A172 (cell line): Measurements from ENCODE around the gene GALNT7. TPM values are rescaled to one million over a fixed set of nuclear protein-coding genes. Genes with fewer than 3 reads are reported as not detected.
A peak's percentile ranks its signal among the peaks of the same experiment; 100 is the strongest.

ENCODE experiments used
- DNase-seq: peaks from one replicate; pipeline ENCODE4 v3.0.0-alpha.2; 2015; ENCODE audit warnings: low spot score
- total RNA-seq: library from RNA; depleted of rRNA; stranded (reverse); fragments of >200 nt; shearing (Covaris generic); gene quantifications from 2 replicates; pipeline ENCODE4 v1.2.3, GENCODE V29; 2014

GALNT7 gene
- total RNA-seq, 1 experiment from 2014 or later, result 43.2 TPM

GRCh38 chr4:173264684-173265185 is 96.1 kb downstream of the GALNT7 start:
- DNase-seq, result peak; percentile 66

GRCh38 chr4:173265751-173266150 is 97.1 kb downstream of the GALNT7 start:
- DNase-seq, result no peak

DNA sequence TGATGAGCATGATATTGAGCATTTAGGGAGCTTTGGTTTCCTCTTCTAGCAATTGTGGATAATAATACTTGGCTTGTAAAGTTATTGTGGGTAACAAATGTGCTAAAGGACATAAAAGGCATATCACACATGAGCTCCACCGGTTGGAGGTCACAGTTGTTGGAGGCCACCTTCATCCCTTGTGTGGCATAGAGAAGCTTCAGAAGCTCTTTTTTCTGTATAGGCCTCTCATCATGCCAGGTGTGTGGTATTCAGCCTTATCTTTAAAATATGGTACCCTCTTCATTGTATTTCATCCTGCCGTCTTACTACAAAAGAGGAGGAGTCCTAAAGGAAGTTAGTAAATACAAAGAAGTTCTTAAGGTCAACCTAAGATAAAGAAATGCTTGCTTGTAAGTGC is 99.1 kb downstream of the GALNT7 start:
- no peak for DNase-seq

- DNase-seq, result no peak
Observed at GRCh38 chr4:173269280-173269679, 100.7 kb downstream of the GALNT7 start.

GRCh38 chr4:173270312-173271027 is 101.9 kb downstream of the GALNT7 start:
- no peak for DNase-seq

GRCh38 chr4:173272314-173272713 is 103.7 kb downstream of the GALNT7 start:
- no peak for DNase-seq

GRCh38 chr4:173272996-173273395 is 104.4 kb downstream of the GALNT7 start:
- peak; percentile 6 for DNase-seq

- DNase-seq, result no peak
Observed at GRCh38 chr4:173273941-173274340, 105.3 kb downstream of the GALNT7 start.

- DNase-seq, result no peak
Observed at GRCh38 chr4:173274744-173275143, 106.1 kb downstream of the GALNT7 start.

- DNase-seq, result no peak
Observed at GRCh38 chr4:173275150-173275549, 106.5 kb downstream of the GALNT7 start.

- DNase-seq, result no peak
Observed at GRCh38 chr4:173277340-173277739, 108.7 kb downstream of the GALNT7 start.

- DNase-seq, result no peak
Observed at GRCh38 chr4:173280998-173281397, 112.4 kb downstream of the GALNT7 start.

- DNase-seq, result no peak
Observed at GRCh38 chr4:173281406-173282255, 113.0 kb downstream of the GALNT7 start.

- no peak for DNase-seq
Observed at GRCh38 chr4:173282256-173282562, 113.6 kb downstream of the GALNT7 start.

DNA sequence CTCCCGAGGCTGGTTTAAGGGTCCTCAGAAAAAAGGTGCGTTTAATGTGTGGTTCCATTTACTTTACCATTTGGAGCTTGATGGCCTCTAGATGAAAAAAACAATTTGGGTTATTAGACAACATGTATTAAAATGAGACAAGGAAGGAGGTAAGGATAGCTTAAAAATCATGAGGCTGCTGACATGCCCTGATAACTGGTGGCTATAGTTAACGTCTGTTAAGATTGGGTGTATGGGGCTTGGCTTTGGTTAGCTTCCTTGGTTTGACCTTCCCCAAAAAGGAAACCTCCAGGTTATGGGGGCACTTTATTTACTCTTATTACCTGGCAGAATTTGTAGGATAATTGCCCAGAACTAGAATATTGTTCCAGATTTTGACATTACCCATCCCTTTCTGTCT is 114.0 kb downstream of the GALNT7 start:
- DNase-seq, result no peak

DNA sequence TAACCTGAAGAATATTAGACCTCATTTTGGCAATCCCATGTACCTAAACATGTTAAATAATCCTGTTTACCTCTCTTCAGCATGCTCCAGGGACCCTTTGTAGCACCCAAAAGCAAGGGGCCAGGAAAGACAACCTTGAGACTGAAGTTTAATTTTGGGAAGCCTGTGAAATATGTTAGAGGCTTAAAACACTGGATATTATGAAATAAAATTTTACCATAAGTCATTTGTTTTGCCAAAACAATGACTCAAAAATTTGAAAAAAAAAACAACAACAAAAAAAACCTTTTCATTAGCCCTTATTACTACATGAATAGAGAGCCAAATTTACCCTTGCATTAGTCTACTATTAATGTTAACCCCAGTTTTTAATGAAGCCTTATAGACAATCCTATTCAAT is 115.9 kb downstream of the GALNT7 start:
- no peak for DNase-seq

GRCh38 chr4:173287486-173287885 is 118.9 kb downstream of the GALNT7 start:
- no peak for DNase-seq

DNA sequence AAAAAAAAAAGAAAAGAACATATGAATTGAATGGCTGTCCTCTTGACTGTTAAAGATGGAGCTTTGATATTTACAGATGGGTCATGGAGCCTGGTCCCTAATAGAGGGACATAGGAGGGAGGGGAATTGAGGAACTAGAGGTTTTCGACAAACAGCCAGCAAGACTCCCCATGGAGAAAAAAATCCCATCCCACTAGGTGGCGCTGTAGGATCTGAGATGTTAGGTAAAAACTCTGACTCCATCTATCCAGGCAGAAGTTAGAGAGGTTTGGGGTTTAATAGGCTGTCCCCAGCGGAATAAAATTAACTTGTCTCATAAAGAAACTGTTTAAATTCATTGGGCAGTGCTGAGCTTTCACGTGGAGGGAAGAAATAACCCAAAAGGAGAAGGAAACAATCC is 119.7 kb downstream of the GALNT7 start:
- peak; percentile 46 for DNase-seq

DNA sequence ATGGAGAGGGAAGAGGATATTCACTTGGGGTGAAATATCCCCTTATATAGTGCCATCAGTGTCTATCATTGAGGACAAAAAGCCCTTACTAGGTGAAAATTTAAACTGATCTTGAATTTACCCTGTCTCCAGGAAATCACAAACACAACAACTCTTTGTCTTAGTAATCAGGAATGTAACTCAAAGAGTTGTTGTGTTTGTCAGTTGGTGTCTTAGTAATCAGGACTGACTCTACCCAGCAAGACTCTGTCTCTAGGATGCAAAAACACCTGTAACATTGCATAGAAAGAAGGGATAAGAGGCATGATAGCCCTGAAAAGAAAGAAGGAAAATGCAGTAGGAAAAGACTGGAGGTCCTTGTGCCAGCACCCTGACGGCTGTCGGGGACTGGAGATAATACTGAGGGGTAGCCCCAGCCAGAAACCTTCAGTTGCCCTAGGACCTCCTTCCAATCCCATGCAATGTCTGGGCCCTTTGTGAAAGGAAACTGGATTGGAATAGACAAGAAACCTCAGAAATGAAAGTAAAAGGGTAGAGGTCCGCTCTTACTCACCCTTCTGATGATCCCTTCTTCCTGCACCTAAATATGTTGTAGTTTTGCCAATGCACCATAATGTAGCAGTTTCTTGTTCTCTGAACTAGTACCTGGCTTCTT is 120.2 kb downstream of the GALNT7 start:
- no peak for DNase-seq

DNA sequence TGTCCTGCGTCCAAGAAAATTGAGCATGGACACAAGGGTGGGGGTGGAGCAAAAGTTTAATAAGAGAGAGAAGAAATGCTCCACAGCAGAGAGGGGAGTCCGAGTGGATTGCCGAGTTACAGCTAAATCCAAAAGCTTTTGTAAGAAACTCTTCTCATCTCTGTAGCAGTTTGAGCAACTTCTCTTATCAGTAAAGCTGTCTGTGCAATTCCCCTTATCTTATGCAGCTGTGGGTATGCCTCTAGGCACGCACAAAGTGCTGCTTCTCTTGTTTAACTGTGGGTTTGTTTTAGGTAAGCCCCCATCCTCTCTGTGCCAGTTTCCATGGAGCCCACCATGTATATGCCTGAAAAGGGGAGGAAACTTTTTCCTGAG is 120.7 kb downstream of the GALNT7 start:
- DNase-seq, result no peak

DNA sequence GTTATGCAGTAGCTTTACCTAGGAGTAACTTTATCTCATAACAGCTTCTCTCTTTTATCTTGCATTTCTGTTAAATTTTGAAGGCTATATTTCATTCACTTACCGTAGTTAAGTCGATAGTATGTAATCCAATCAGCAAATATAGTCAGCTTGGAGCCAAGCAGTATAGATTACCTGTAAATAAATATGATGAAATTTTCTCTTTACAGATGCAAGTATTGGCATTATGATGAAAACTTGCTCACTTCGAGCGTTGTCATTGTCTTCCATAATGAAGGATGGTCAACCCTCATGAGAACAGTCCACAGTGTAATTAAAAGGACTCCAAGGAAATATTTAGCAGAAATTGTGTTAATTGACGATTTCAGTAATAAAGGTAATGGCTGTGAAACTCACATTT is 123.3 kb downstream of the GALNT7 start:
- DNase-seq, result no peak

- DNase-seq, result no peak
Observed at GRCh38 chr4:173293663-173294062, 125.1 kb downstream of the GALNT7 start.

GRCh38 chr4:173294444-173294843 is 125.8 kb downstream of the GALNT7 start:
- DNase-seq, result no peak
